Upper lobe of left lung (tissue), 4 donors: ENCODE results near the gene HCFC2.

Experiments used
- CTCF ChIP-seq, 6 experiments: fragments of 450-650 bp in 4 of 6; fragments of 200-600 bp in 2 of 6; sonication (generic) in 2 of 6; IDR thresholded peaks; one replicate each; pipeline ENCODE4 v1.5.1; 2016 to 2019; ENCODE audit warnings: antibody characterized with exemption in 6 of 6
- EP300 ChIP-seq, 4 donors: sonication (generic); formaldehyde crosslinking; IDR thresholded peaks; one replicate each; pipeline ENCODE4 v1.5.1; 2017; ENCODE audit warnings: antibody characterized with exemption in 4 of 4, control low read depth in 2 of 4
- POLR2A ChIP-seq, 4 donors: fragments of 450-650 bp; IDR thresholded peaks; one replicate each; pipeline ENCODE4 v1.5.1; 2016 to 2017; ENCODE audit warnings: antibody characterized with exemption in 4 of 4, mild to moderate bottlenecking in 2 of 4

GRCh38 chr12:104049278-104049902, 14.9 kb upstream of the HCFC2 start:
- TF ChIP-seq CTCF (IDR thresholded peaks at IDR 0.05) (no peak), EP300 (IDR thresholded peaks at IDR 0.05) (no peak), POLR2A (IDR thresholded peaks at IDR 0.05) (no peak)
